Smooth muscle cell (in vitro differentiated cells): ENCODE results near the gene NUP160. TPM values are rescaled to one million over a fixed set of nuclear protein-coding genes. Genes with fewer than 3 reads are reported as not detected.
"Not testable (repeated sequence)": the region's sequence is repeated elsewhere in the genome, so short reads cannot be mapped to it uniquely, and the experiment has no call there.

Experiments
- DNase-seq: peaks from one replicate; lab custom pipeline; 2025; ENCODE audit not compliant: unreplicated experiment; lab: John Stamatoyannopoulos, UW
- H2AFZ ChIP-seq: fragments of 200-600 bp; sonication (generic); 2 replicates; pipeline ENCODE4 v1.6.0; 2016; ENCODE audit warnings: antibody characterized with exemption, low read depth, mild to moderate bottlenecking
- H3F3A ChIP-seq: fragments of 200-600 bp; sonication (generic); 2 replicates; pipeline ENCODE4 v1.6.0; 2017; ENCODE audit warnings: antibody characterized with exemption, low read depth
- H3K27ac ChIP-seq: fragments of 200-600 bp; sonication (generic); 2 replicates; pipeline ENCODE4 v1.5.1; 2016; ENCODE audit warnings: low read depth, mild to moderate bottlenecking
- H3K27me3 ChIP-seq: fragments of 200-600 bp; sonication (generic); 2 replicates; pipeline ENCODE4 v1.6.1; 2016; ENCODE audit warnings: low read depth, mild to moderate bottlenecking
- H3K36me3 ChIP-seq: fragments of 200-600 bp; sonication (generic); 2 replicates; pipeline ENCODE4 v1.5.1; 2016; ENCODE audit warnings: low read depth
- H3K4me1 ChIP-seq: fragments of 200-600 bp; sonication (generic); 2 replicates; pipeline ENCODE4 v1.5.1; 2016; ENCODE audit warnings: low read depth
- H3K4me2 ChIP-seq: fragments of 200-600 bp; sonication (generic); 2 replicates; pipeline ENCODE4 v1.6.0; 2016; ENCODE audit warnings: mild to moderate bottlenecking
- H3K4me3 ChIP-seq: fragments of 200-600 bp; sonication (generic); 2 replicates; pipeline ENCODE4 v1.5.1; 2016; ENCODE audit warnings: mild to moderate bottlenecking
- H3K79me2 ChIP-seq: fragments of 200-600 bp; sonication (generic); 2 replicates; pipeline ENCODE4 v1.6.0; 2016; ENCODE audit warnings: low read depth, mild to moderate bottlenecking
- H3K9ac ChIP-seq: fragments of 200-600 bp; sonication (generic); 2 replicates; pipeline ENCODE4 v1.6.0; 2016; ENCODE audit warnings: low read depth
- H3K9me3 ChIP-seq: fragments of 200-600 bp; sonication (generic); replicated peaks from 2 replicates; pipeline ENCODE4 v1.5.1; 2016; ENCODE audit warnings: low read depth
- H4K20me1 ChIP-seq: fragments of 200-600 bp; sonication (generic); 2 replicates; pipeline ENCODE4 v1.6.0; 2016; ENCODE audit warnings: low read depth
- WGBS: methylation state at CpG from one replicate; pipeline ENCODE4 v1.1.7; 2016; ENCODE audit warnings: low lambda C conversion rate; 5-methylcytosine and 5-hydroxymethylcytosine counted together
- polyA plus RNA-seq: library from polyadenylated mRNA; unstranded; fragments of >200 nt; fragmentation: Nextera tagmentation; extraction: Ambion mirVana; gene quantifications from 2 replicates; pipeline ENCODE4 v1.2.1, GENCODE V29; 2016
- total RNA-seq: library from RNA; depleted of rRNA; stranded (reverse); fragments of >200 nt; gene quantifications from 2 replicates; pipeline ENCODE4 v1.2.3, GENCODE V29; 2014
- TF ChIP-seq, protein P1 (sequence below): fragments of 200-600 bp; sonication (generic); IDR thresholded peaks from 2 replicates; pipeline ENCODE4 v1.5.1; 2017; ENCODE audit warnings: borderline replicate concordance, mild to moderate bottlenecking, antibody characterized with exemption; ENCODE audit not compliant: insufficient read depth, poor library complexity, severe bottlenecking

NUP160 gene, protein sequence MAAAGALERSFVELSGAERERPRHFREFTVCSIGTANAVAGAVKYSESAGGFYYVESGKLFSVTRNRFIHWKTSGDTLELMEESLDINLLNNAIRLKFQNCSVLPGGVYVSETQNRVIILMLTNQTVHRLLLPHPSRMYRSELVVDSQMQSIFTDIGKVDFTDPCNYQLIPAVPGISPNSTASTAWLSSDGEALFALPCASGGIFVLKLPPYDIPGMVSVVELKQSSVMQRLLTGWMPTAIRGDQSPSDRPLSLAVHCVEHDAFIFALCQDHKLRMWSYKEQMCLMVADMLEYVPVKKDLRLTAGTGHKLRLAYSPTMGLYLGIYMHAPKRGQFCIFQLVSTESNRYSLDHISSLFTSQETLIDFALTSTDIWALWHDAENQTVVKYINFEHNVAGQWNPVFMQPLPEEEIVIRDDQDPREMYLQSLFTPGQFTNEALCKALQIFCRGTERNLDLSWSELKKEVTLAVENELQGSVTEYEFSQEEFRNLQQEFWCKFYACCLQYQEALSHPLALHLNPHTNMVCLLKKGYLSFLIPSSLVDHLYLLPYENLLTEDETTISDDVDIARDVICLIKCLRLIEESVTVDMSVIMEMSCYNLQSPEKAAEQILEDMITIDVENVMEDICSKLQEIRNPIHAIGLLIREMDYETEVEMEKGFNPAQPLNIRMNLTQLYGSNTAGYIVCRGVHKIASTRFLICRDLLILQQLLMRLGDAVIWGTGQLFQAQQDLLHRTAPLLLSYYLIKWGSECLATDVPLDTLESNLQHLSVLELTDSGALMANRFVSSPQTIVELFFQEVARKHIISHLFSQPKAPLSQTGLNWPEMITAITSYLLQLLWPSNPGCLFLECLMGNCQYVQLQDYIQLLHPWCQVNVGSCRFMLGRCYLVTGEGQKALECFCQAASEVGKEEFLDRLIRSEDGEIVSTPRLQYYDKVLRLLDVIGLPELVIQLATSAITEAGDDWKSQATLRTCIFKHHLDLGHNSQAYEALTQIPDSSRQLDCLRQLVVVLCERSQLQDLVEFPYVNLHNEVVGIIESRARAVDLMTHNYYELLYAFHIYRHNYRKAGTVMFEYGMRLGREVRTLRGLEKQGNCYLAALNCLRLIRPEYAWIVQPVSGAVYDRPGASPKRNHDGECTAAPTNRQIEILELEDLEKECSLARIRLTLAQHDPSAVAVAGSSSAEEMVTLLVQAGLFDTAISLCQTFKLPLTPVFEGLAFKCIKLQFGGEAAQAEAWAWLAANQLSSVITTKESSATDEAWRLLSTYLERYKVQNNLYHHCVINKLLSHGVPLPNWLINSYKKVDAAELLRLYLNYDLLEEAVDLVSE (N-terminal part only)
- 26.0 and 26.3 TPM in 2 replicates for total RNA-seq
- polyA plus RNA-seq: 13.9 and 21.1 TPM in 2 replicates

DNA sequence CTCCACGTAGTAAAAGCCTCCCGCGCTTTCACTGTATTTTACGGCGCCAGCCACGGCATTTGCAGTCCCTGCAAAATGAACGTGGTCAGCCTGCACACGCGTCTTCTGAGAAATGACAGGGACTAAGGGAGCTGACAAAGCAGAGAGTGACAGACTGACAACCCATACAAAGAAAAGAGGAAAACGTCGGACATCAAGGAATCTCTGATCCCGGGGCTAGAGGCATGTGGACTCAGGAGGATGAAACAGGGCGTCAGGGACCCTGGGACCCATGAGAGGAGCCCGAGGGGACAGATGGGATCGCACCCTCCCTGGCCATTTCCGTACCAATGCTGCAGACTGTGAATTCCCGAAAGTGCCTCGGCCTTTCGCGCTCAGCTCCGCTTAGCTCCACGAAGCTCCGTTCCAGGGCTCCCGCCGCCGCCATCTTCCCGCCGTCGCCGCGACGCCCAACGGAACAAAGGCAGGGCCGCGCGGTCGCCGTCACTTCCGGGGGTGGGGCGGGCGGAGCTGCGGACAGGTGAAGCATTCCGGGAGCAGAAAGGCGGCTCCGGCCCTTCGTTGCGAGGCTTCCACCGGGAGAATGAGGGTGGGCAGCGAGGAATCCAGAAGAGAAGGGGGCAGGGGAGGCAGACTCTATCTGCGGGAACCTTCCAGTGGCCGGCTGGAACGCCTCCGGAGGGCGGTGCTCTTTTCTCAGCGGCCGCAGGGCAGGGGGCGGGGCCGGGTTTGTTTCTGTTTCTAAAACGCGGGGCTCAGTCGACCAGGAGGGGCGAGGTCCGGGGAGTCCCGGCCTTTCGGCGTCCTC is at the start of gene NUP160:
Gene NUP160 (minus strand): TSS at position 459 of the 808 bp plus-strand sequence. CDS start 32 bp downstream, at position 427.
- DNase-seq: peak; percentile 68
- H3K9me3 ChIP-seq: no peaks in the 10 kb centered on the region
- H3K27me3 ChIP-seq: no peaks in the 10 kb centered on the region
- 1% methylated on average over 58 of the region's 66 CpGs for WGBS
- no peaks in the 10 kb centered on the region for H3K36me3 ChIP-seq
- H3K4me3 ChIP-seq: peak within 1 kb of the TSS; percentile 80
- H3K9ac ChIP-seq: peak within 1 kb of the TSS; percentile 73
- H2AFZ ChIP-seq: peak within 1 kb of the TSS; percentile 95
- H3F3A ChIP-seq: no peaks in the 10 kb centered on the region
- H3K4me1 ChIP-seq: peaks cover 13% of the 10 kb centered on the region
- H3K27ac ChIP-seq: peak within 1 kb of the TSS; percentile 64
- TF ChIP-seq, protein P1, sequence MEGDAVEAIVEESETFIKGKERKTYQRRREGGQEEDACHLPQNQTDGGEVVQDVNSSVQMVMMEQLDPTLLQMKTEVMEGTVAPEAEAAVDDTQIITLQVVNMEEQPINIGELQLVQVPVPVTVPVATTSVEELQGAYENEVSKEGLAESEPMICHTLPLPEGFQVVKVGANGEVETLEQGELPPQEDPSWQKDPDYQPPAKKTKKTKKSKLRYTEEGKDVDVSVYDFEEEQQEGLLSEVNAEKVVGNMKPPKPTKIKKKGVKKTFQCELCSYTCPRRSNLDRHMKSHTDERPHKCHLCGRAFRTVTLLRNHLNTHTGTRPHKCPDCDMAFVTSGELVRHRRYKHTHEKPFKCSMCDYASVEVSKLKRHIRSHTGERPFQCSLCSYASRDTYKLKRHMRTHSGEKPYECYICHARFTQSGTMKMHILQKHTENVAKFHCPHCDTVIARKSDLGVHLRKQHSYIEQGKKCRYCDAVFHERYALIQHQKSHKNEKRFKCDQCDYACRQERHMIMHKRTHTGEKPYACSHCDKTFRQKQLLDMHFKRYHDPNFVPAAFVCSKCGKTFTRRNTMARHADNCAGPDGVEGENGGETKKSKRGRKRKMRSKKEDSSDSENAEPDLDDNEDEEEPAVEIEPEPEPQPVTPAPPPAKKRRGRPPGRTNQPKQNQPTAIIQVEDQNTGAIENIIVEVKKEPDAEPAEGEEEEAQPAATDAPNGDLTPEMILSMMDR: no peak
- H3K79me2 ChIP-seq: peaks cover 47% of the 10 kb centered on the region
- H3K4me2 ChIP-seq: peak within 1 kb of the TSS; percentile 90
- H4K20me1 ChIP-seq: peaks cover 18% of the 10 kb centered on the region

DNA sequence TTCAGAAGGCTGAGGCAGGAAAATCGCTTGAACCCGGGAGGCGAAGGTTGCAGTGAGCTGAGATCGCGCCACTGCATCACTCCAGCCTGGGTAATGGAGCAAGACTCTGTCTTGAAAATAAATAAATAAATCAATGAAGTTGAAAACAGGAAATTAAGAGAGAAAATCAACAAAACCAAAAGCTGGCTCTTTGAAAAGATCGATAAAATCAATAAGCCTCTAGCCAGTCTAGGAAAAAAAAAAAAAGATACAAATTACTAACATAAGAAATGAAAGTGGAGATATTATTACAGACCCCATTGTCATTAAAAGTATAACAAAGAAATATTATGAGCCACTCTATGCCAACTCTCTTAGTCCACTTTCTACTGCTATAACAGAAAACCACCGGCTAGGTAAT is 48.0 kb upstream of the NUP160 start:
- Histone ChIP-seq H3K4me2 (no peak overlapping the region), H3K9me3 (no peaks in the 10 kb centered on the region), H3K36me3 (no peaks in the 10 kb centered on the region), H3K27me3 (no peaks in the 10 kb centered on the region), H4K20me1 (no peaks in the 10 kb centered on the region), H3K79me2 (no peaks in the 10 kb centered on the region), H2AFZ (no peak overlapping the region), H3K9ac (no peak overlapping the region), H3K27ac (no peak overlapping the region), H3K4me3 (no peak overlapping the region), H3F3A (no peaks in the 10 kb centered on the region), H3K4me1 (no peaks in the 10 kb centered on the region)
- TF ChIP-seq, protein P1: no peak
- 96% methylated on average over 7 of the region's 7 CpGs for WGBS
- no peak for DNase-seq

DNA sequence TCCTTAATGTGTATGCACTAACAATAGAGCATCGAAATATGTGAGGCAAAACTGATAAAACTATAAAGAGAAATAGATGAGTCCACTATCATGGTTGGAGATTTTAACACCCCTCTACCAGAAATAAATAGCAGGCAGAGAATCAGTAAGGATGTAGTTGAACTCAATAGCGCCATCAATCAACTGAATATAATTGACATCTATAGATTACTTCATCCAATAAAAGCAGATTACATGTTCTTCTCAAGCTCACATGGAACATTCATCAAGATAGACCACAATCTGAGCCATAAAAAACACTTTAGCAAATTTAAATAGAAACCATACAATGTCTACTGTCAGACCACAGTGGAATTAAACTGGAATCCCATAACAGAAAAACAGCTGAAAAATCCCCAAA is 46.9 kb upstream of the NUP160 start:
- H3K4me3 ChIP-seq: no peak overlapping the region
- no peaks in the 10 kb centered on the region for H3K27me3 ChIP-seq
- H3K79me2 ChIP-seq: no peaks in the 10 kb centered on the region
- H3K36me3 ChIP-seq: no peaks in the 10 kb centered on the region
- no peaks in the 10 kb centered on the region for H4K20me1 ChIP-seq
- no peak overlapping the region for H3K4me2 ChIP-seq
- H3K4me1 ChIP-seq: no peaks in the 10 kb centered on the region
- no peaks in the 10 kb centered on the region for H3F3A ChIP-seq
- TF ChIP-seq, protein P1: no peak
- no peak overlapping the region for H3K9ac ChIP-seq
- H3K27ac ChIP-seq: no peak overlapping the region
- no peaks in the 10 kb centered on the region for H3K9me3 ChIP-seq
- WGBS: 97% methylated on average over 2 of the region's 2 CpGs
- DNase-seq: no peak
- H2AFZ ChIP-seq: no peak overlapping the region

DNA sequence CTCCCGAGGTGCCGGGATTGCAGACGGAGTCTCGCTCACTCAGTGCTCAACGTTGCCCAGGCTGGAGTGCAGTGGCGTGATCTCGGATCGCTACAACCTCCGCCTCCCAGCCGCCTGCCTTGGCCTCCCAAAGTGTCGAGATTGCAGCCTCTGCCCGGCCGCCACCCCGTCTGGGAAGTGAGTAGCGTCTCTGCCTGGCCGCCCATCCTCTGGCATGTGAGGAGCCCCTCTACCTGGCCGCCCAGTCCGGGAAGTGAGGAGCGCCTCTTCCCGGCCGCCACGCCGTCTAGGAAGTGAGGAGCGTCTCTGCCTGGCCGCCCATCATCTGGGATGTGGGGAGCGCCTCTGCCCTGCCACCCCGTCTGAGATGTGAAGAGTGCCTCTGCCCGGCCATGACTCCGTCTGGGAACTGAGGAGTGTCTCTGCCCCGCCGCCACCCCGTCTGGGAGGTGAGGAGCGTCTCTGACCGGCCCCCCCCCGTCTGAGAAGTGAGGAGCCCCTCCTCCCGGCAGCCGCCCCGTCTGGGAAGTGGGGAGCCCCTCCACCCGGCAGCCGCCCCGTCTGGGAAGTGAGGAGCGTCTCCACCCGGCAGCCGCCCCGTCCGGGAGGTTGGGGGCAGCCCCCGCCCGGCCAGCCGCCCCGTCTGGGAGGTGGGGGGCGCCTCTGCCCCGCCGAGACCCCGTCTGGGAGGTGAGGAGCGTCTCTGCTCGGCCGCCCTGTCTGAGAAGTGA is 44.6 kb upstream of the NUP160 start:
- not testable (repeated sequence) for H3K9ac ChIP-seq, H3K79me2 ChIP-seq, H3K36me3 ChIP-seq, H3K9me3 ChIP-seq, H3K4me1 ChIP-seq, H3K27me3 ChIP-seq, H3F3A ChIP-seq, H3K4me2 ChIP-seq, H4K20me1 ChIP-seq, H3K4me3 ChIP-seq, H2AFZ ChIP-seq, DNase-seq, H3K27ac ChIP-seq
- 98% methylated on average over 34 of the region's 57 CpGs for WGBS
